IPS-20b (cell line): ENCODE data around the gene PPP4R4.
A peak's percentile ranks its signal among the peaks of the same experiment; 100 is the strongest.

Experiments
- H3K27ac ChIP-seq: one replicate; pipeline ENCODE4 v1.5.1; 2013; ENCODE audit warnings: low read length
- H3K27me3 ChIP-seq: 2 replicates; pipeline ENCODE4 v1.6.1; 2013; ENCODE audit warnings: mild to moderate bottlenecking, low read length, inconsistent platforms; ENCODE audit not compliant: insufficient read depth
- H3K36me3 ChIP-seq: 2 replicates; pipeline ENCODE4 v1.6.1; 2013; ENCODE audit warnings: low read depth, mild to moderate bottlenecking, inconsistent platforms, low read length, moderate library complexity; ENCODE audit not compliant: insufficient read depth
- H3K4me1 ChIP-seq: 2 replicates; pipeline ENCODE4 v1.6.1; 2013; ENCODE audit warnings: mild to moderate bottlenecking, control low read depth, inconsistent platforms, low read length, moderate library complexity; ENCODE audit not compliant: insufficient read depth
- H3K4me3 ChIP-seq: 2 replicates; pipeline ENCODE4 v1.5.1; 2013; ENCODE audit warnings: mild to moderate bottlenecking, low read length, inconsistent platforms
- H3K9ac ChIP-seq: 2 replicates; pipeline ENCODE4 v1.6.1; 2013; ENCODE audit warnings: low read depth, mild to moderate bottlenecking, inconsistent platforms, low read length, moderate library complexity
- H3K9me3 ChIP-seq: 2 replicates; pipeline ENCODE4 v1.6.1; 2013; ENCODE audit warnings: mild to moderate bottlenecking, low read depth, low read length, inconsistent platforms; ENCODE audit not compliant: insufficient read depth

Gene PPP4R4

GRCh38 chr14:94132285-94132887 lies 41.7 kb upstream of the PPP4R4 start:
- no peaks in the 10 kb centered on the region; the same call in 1 of the 2 replicates for H3K4me1 ChIP-seq
- H3K9me3 ChIP-seq: peaks cover 11% of the 10 kb centered on the region; the same call in 1 of the 2 replicates
- H3K27me3 ChIP-seq: no peaks in the 10 kb centered on the region
- no peak overlapping the region for H3K9ac ChIP-seq
- no peak overlapping the region for H3K4me3 ChIP-seq
- no peaks in the 10 kb centered on the region for H3K36me3 ChIP-seq
- no peak overlapping the region for H3K27ac ChIP-seq

- Histone ChIP-seq H3K9me3 (peaks cover 11% of the 10 kb centered on the region; the same call in 1 of the 2 replicates), H3K27me3 (no peaks in the 10 kb centered on the region), H3K27ac (no peak overlapping the region), H3K4me3 (no peak overlapping the region), H3K9ac (no peak overlapping the region), H3K4me1 (peaks cover 16% of the 10 kb centered on the region; the same call in 1 of the 2 replicates), H3K36me3 (no peaks in the 10 kb centered on the region)
These were observed 38.6 kb upstream of the PPP4R4 start for GRCh38 chr14:94135476-94135875.

- Histone ChIP-seq H3K27ac (no peak overlapping the region), H3K4me3 (no peak overlapping the region), H3K4me1 (peaks cover 16% of the 10 kb centered on the region; the same call in 1 of the 2 replicates), H3K27me3 (no peaks in the 10 kb centered on the region), H3K9me3 (peaks cover 11% of the 10 kb centered on the region; the same call in 1 of the 2 replicates), H3K36me3 (no peaks in the 10 kb centered on the region), H3K9ac (no peak overlapping the region)
These were observed 37.4 kb upstream of the PPP4R4 start for GRCh38 chr14:94136575-94137331.

- H3K4me3 ChIP-seq: no peak overlapping the region
- H3K9me3 ChIP-seq: peaks cover 11% of the 10 kb centered on the region; the same call in 1 of the 2 replicates
- no peak overlapping the region for H3K27ac ChIP-seq
- H3K4me1 ChIP-seq: peaks cover 16% of the 10 kb centered on the region; the same call in 1 of the 2 replicates
- no peaks in the 10 kb centered on the region for H3K27me3 ChIP-seq
- H3K9ac ChIP-seq: no peak overlapping the region
- no peaks in the 10 kb centered on the region for H3K36me3 ChIP-seq
These were observed 35.9 kb upstream of the PPP4R4 start for GRCh38 chr14:94138251-94138650.

GRCh38 chr14:94139006-94139405 lies 35.1 kb upstream of the PPP4R4 start:
- Histone ChIP-seq H3K27me3 (no peaks in the 10 kb centered on the region), H3K9me3 (peaks cover 11% of the 10 kb centered on the region; the same call in 1 of the 2 replicates)

GRCh38 chr14:94139421-94139820 lies 34.7 kb upstream of the PPP4R4 start:
- H3K4me1 ChIP-seq: peaks cover 16% of the 10 kb centered on the region; the same call in 1 of the 2 replicates
- H3K4me3 ChIP-seq: no peak overlapping the region
- H3K36me3 ChIP-seq: no peaks in the 10 kb centered on the region
- H3K9ac ChIP-seq: no peak overlapping the region
- H3K9me3 ChIP-seq: peaks cover 11% of the 10 kb centered on the region; the same call in 1 of the 2 replicates
- no peaks in the 10 kb centered on the region for H3K27me3 ChIP-seq
- H3K27ac ChIP-seq: no peak overlapping the region

More at GRCh38 chr14:94139006-94139405, 35.1 kb upstream of the PPP4R4 start:
- no peak overlapping the region for H3K4me3 ChIP-seq
- no peaks in the 10 kb centered on the region for H3K36me3 ChIP-seq
- no peak overlapping the region for H3K27ac ChIP-seq
- H3K9ac ChIP-seq: no peak overlapping the region
- peaks cover 16% of the 10 kb centered on the region; the same call in 1 of the 2 replicates for H3K4me1 ChIP-seq

- H3K27me3 ChIP-seq: no peaks in the 10 kb centered on the region
- no peak overlapping the region for H3K9ac ChIP-seq
- H3K4me1 ChIP-seq: peaks cover 20% of the 10 kb centered on the region; the same call in 1 of the 2 replicates
- H3K27ac ChIP-seq: no peak overlapping the region
- no peak overlapping the region for H3K4me3 ChIP-seq
- no peaks in the 10 kb centered on the region for H3K36me3 ChIP-seq
- H3K9me3 ChIP-seq: no peaks in the 10 kb centered on the region
These were observed 31.9 kb upstream of the PPP4R4 start for GRCh38 chr14:94142247-94142646.

- Histone ChIP-seq H3K9me3 (no peaks in the 10 kb centered on the region), H3K36me3 (no peaks in the 10 kb centered on the region), H3K27me3 (no peaks in the 10 kb centered on the region), H3K9ac (no peak overlapping the region), H3K4me1 (peaks cover 20% of the 10 kb centered on the region; the same call in 1 of the 2 replicates), H3K4me3 (no peak overlapping the region), H3K27ac (no peak overlapping the region)
These were observed 31.3 kb upstream of the PPP4R4 start for GRCh38 chr14:94142836-94143235.

GRCh38 chr14:94143239-94143638 lies 30.9 kb upstream of the PPP4R4 start:
- Histone ChIP-seq H3K4me3 (no peak overlapping the region), H3K4me1 (peaks cover 20% of the 10 kb centered on the region; the same call in 1 of the 2 replicates), H3K9ac (no peak overlapping the region), H3K9me3 (no peaks in the 10 kb centered on the region), H3K27me3 (no peaks in the 10 kb centered on the region), H3K36me3 (no peaks in the 10 kb centered on the region), H3K27ac (no peak overlapping the region)

- H3K36me3 ChIP-seq: no peaks in the 10 kb centered on the region
- H3K9ac ChIP-seq: no peak overlapping the region
- no peak overlapping the region for H3K4me3 ChIP-seq
- H3K9me3 ChIP-seq: no peaks in the 10 kb centered on the region
- H3K4me1 ChIP-seq: peaks cover 16% of the 10 kb centered on the region; the same call in 1 of the 2 replicates
- no peaks in the 10 kb centered on the region for H3K27me3 ChIP-seq
- H3K27ac ChIP-seq: no peak overlapping the region
These were observed 30.4 kb upstream of the PPP4R4 start for GRCh38 chr14:94143711-94144110.

- Histone ChIP-seq H3K27ac (peak overlapping the region; percentile 53), H3K36me3 (no peaks in the 10 kb centered on the region), H3K9ac (peak overlapping the region; percentile 37; the same call in 1 of the 2 replicates), H3K9me3 (no peaks in the 10 kb centered on the region), H3K4me3 (no peak overlapping the region), H3K27me3 (no peaks in the 10 kb centered on the region), H3K4me1 (peaks cover 6% of the 10 kb centered on the region; the same call in 1 of the 2 replicates)
These were observed 29.4 kb upstream of the PPP4R4 start for GRCh38 chr14:94144765-94145164.
